ENCODE data around the gene BLOC1S5.
"Not testable (repeated sequence)": the region's sequence is repeated elsewhere in the genome, so short reads cannot be mapped to it uniquely, and the experiment has no call there.

Gene BLOC1S5

DNA sequence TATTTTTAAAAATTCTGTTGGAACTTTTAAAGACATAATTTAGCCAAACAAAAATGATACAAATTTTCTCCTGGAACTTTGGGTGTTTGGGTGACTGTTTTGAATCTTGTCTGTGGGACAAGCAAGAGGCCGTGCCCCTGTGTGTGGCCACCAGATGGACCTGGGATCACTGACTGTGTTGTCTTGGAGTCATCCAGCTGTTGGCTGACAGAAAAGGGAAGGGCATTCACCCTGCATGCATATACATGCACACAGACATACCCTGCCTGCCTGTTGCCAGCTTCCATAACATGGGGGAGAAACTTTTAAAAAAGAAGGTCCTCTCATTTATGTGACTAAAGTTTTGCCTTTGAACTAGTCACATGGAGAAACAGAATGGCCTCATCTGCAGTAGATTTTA is 72.7 kb downstream of the BLOC1S5 start:
- DNase-seq: no peak

DNA sequence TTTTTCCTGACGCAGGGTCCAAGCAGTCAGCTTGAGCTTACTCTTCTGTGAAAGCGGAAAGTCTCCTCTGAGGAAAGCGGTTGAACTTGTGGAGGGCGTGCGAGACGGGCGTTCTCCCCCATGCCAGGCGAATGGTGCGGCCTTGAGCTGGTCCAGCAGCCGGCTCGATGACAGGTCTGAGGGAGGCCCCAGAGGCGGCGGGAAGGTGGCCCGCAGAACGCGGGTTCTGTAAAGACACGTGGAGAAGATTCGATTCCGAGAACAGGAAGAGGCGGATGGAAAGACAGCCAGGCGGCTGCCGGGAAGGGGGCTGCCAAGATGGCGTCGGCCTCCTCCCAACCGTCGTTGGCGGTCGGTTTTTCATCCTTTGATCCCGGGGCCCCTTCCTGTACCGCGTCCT is 78.0 kb downstream of the BLOC1S5 start:
- no peak for DNase-seq

DNA sequence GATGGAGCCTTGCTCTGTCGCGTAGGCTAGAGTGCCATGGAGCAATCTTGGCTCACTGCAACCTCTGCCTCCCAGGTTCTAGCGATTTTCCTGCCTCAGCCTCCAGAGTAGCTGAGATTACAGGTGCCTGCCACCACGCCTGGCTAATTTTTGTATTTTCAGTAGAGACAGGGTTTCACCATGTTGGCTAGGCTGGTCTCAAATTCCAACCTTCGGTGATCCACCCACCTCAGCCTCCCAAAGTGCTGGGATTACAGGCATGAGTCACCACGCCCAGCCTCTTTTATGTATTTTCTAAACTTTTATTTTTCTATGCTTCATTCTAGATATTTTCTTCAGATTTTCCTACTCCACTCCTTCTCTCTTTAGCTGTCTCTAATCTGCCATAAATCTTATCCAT is 80.2 kb downstream of the BLOC1S5 start:
- not testable (repeated sequence) for DNase-seq

DNA sequence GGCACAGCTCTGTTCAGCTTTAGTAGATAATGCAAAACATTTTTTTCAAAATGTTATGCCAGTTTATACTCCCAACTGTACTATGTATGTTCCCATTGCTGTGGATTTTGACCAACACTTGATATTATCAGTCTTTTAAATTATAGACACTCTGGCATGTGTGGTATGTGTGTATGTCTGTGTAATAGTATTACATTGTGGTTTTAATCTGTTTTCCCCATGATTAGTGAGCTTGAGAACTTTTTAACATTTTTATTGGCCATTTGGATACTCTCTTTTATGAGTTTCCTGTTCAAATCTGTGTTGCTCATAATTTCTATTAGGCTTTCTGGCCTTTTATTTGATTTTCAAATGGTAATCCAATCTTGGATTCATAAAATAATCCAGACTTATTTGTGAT is 84.4 kb downstream of the BLOC1S5 start:
- no peak for DNase-seq

DNA sequence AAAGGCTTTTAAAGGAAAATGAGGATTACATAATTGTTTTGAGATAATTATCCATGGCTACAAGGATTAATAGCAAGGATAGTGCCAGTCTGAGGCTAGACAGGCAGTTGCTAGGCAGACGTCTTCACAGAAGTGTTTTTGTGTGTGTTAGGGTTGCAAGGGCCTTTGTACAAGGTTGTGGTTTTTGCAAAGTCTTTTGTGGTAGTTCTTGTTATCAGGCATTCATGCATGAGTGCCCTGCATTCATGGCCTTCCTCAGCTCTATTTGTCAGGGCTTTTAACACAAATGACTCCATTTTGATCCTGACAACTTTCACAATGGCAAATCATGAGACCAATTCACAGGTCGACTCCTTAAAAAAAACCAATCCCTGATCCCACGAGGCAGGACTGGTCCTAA is 85.5 kb downstream of the BLOC1S5 start:
- DNase-seq: no peak

DNA sequence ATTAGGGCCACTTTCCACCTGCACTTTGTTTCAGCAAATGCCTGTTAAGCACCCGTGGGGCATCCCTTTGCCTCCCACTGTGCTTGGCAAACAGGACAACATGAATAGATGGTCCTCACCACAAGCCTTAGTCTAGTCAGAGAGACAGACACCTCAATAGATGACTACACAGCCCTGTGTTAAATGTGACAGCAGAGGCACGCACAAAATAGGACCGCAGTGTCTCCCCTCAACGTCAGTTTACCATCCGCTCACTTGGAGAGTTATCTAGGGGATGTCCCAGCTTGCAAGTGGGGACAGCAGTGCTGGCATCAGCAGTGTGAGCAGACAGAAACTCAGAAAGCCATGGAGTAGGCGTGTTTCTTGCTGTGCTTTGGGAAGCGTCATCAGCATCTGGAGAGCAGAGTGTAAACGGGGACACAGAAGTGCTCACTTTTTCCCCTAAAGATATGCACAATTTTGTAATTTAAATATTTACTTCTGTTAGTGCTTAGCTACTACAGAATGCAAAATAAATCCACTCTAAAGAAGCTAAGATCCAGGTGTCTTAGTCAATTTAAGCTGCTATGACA is 87.6 kb downstream of the BLOC1S5 start:
- no peak for DNase-seq

DNA sequence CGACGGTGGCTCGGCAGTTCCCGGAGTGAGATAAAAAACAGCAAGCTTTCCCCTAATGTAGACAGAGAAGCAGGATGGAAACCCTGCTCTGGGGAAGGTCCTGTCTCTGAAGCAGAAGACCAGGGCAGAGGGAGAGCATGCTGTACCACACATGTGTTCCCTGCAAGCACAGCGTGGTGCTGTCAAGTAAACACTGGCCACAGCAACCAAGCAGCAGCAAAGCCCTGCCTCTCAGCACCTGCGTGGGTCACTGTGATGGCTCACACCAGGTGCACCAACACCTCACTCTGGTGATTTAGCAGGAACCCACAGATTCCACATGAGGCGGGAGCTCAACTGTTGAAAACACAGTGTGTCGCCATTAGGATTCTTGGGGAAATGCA is 88.4 kb downstream of the BLOC1S5 start:
- no peak for DNase-seq

DNA sequence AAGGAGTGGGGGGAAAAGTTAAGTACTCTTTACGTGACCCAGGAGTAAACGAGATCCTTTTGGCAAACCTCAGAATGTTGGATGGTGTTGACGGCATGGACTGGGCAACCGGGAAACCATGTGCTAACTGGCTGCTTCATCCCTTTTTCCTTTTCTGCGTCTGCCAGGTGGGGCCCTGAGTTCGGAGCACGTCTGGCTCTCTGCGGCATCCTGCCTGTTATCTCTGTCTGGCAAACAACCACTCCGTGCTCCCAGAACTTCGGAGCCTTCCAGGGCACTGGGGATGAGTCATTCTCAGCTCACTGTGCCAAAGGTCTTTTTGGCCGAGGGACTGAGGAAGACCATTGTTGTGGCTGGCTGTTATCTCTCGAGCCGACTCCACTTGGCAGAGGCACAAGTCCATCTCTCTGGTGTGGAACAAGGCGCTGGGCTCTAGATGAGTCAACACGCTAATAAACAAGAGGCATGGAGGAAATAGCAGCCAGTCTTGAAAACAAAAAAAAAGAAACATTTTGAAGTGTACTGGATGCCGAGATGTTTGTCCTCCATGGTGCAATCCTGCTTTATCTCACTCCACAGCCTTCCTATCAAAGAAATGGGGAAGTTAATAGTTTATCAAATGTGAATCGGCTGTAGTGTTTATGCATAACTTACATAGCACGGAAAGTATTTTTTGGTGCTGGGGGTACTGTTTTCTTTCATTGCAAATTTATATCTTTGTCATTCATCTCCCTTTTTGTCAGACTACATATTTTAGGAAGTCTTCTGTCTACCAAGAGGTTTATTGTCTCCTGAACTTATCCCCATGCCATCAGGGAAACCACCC is 89.0 kb downstream of the BLOC1S5 start:
- peak; percentile 61 for DNase-seq

DNA sequence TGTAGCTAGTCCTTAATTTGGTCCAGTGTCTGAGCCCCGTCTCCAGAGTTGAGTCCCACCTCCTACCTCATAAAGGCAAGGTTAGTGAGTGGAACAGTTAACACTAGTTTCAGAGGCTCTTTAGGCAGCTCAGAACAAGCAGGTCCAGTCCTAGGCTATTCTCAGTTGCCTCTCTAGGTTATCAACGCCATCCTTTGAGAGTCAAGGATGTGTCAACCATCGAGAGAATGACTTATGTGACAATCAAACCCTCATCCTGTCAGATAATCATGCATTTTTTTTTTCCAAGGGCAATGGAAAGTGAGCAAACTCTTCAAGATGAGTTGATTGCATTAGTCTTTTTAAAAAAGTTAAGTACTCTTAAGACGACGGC is 89.6 kb downstream of the BLOC1S5 start:
- no peak for DNase-seq

DNA sequence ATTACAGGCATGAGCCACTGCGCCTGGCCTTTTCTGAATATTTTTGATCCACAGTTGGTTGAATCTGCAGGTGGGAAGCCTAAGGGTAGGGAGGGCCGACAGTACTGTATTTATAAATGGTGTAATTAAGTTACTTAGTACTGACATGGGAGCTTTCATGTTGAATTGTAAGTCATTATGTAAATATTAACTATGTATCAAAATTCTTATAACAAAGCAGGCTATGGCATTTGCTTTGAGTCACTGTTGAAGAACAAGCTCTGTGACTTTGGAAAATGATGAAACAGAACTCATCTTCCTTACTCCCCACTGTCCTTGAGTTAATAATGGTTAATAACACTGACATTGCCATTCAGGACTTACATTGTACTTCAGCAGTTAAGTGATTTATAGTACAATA is 90.6 kb downstream of the BLOC1S5 start:
- DNase-seq: no peak

DNA sequence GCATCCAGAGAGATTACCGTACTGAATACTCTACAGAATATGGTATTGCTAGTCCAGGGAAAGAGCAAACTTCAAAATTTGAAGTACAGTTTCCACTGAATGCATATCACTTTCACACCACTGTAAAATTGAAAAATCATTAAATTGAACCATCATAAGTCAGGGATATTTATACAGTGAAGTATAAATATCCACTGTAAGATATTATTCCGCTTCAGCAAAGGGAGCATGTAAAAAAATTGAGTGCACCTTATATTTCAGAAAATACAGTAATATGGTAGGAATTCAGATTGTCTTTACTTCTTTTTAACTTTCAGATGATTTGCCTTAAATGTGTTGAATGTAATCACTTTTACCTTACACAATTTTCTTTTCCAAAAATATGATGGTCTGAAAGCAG is 92.7 kb downstream of the BLOC1S5 start:
- no peak for DNase-seq

DNA sequence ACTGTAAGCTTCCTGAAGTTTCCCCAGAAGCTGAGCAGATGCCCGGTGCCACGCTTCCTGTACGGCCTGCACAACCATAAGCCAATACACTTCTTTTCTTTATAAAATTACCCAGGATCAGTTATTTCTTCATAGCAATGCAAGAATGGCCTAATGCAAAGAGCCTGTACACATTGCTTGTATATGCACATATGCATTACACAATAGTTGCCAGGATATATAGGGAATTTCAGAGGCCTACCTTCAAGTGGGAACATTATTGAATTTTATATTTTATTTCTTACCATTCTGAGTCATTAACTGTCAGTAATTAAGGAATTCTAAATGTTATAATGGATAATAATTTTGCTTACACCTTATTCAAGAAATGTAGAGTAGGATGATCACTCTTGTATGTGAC is 93.6 kb downstream of the BLOC1S5 start:
- DNase-seq: no peak
